ENCODE measurements around the gene EHMT1.

EHMT1 gene

GRCh38 chr9:137793196-137793841, 174.5 kb downstream of the EHMT1 start:
- Histone ChIP-seq H3K27me3 (replicated peaks; ENCODE audit: insufficient read depth, low read length) (no peaks in the 10 kb centered on the region), H3K36me3 (replicated peaks; ENCODE audit: insufficient read depth, low read length) (0 out of 2 replicates have a peak, but pooled peaks cover 3% of the 10 kb centered on the region), H3K9ac (ENCODE audit: low read length) (no peak overlapping the region), H3K4me3 (ENCODE audit: low read length) (no peak overlapping the region), H4K20me1 (ENCODE audit: insufficient read depth, low read length) (no peaks in the 10 kb centered on the region), H3K9me3 (replicated peaks; ENCODE audit: insufficient read depth, low read length) (no peaks in the 10 kb centered on the region), H3F3A (ENCODE audit: insufficient read depth, low read length) (no peaks in the 10 kb centered on the region), H3K79me2 (ENCODE audit: low read length) (no peaks in the 10 kb centered on the region), H3K4me2 (ENCODE audit: low read depth, low read length) (no peak overlapping the region), H3K27ac (ENCODE audit: low read length) (no peak overlapping the region), H2AFZ (ENCODE audit: low read length) (no peak overlapping the region), H3K4me1 (ENCODE audit: low read length) (no peaks in the 10 kb centered on the region), H3K9me2 (replicated peaks; ENCODE audit: insufficient read depth, low read length) (no peaks in the 10 kb centered on the region)
- DNase-seq: no peak
- no peak for TF ChIP-seq EZH2 (optimal IDR thresholded peaks at IDR 0.05; ENCODE audit: low read depth, low read length)
- no peak for TF ChIP-seq EZH2phosphoT487 (IDR thresholded peaks at IDR 0.05; ENCODE audit: low read length)
- no peak for TF ChIP-seq CTCF (IDR thresholded peaks at IDR 0.05; ENCODE audit: low read length)

DNA sequence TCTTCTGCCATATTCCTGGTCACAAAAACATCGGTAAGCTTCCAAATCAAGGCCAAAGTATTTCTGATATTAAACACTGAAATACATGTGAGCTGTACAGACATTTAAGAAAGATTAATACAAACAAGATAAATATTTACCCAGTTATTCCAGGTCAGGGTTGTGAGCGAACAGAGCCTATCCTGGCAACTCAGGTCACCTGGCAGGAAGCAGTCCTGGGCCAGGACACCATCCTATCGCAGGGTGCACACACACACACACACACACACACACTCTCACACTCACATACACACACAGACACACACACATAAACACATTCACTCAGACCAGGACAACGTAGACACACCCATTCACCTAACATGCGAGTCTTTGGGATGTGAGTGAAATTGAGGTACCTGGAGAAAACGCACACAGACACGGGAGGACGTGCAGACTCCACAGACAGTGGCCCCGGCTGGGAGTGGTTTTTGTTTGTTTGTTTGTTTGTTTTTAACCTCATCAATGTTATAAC, 176.4 kb downstream of the EHMT1 start:
- Histone ChIP-seq H3K4me3 (ENCODE audit: low read length) (no peak overlapping the region), H3K9ac (ENCODE audit: low read length) (no peak overlapping the region), H3K36me3 (replicated peaks; ENCODE audit: insufficient read depth, low read length) (0 out of 2 replicates have a peak, but pooled peaks cover 3% of the 10 kb centered on the region), H3F3A (ENCODE audit: insufficient read depth, low read length) (no peaks in the 10 kb centered on the region), H3K9me2 (replicated peaks; ENCODE audit: insufficient read depth, low read length) (no peaks in the 10 kb centered on the region), H3K79me2 (ENCODE audit: low read length) (no peaks in the 10 kb centered on the region), H3K9me3 (replicated peaks; ENCODE audit: insufficient read depth, low read length) (no peaks in the 10 kb centered on the region), H3K4me2 (ENCODE audit: low read depth, low read length) (no peak overlapping the region), H2AFZ (ENCODE audit: low read length) (no peak overlapping the region), H3K27ac (ENCODE audit: low read length) (no peak overlapping the region), H4K20me1 (ENCODE audit: insufficient read depth, low read length) (no peaks in the 10 kb centered on the region), H3K4me1 (ENCODE audit: low read length) (no peaks in the 10 kb centered on the region), H3K27me3 (replicated peaks; ENCODE audit: insufficient read depth, low read length) (no peaks in the 10 kb centered on the region)
- TF ChIP-seq EZH2 (optimal IDR thresholded peaks at IDR 0.05; ENCODE audit: low read depth, low read length): no peak
- no peak for TF ChIP-seq EZH2phosphoT487 (IDR thresholded peaks at IDR 0.05; ENCODE audit: low read length)
- no peak for TF ChIP-seq CTCF (IDR thresholded peaks at IDR 0.05; ENCODE audit: low read length)
- no peak for DNase-seq

DNA sequence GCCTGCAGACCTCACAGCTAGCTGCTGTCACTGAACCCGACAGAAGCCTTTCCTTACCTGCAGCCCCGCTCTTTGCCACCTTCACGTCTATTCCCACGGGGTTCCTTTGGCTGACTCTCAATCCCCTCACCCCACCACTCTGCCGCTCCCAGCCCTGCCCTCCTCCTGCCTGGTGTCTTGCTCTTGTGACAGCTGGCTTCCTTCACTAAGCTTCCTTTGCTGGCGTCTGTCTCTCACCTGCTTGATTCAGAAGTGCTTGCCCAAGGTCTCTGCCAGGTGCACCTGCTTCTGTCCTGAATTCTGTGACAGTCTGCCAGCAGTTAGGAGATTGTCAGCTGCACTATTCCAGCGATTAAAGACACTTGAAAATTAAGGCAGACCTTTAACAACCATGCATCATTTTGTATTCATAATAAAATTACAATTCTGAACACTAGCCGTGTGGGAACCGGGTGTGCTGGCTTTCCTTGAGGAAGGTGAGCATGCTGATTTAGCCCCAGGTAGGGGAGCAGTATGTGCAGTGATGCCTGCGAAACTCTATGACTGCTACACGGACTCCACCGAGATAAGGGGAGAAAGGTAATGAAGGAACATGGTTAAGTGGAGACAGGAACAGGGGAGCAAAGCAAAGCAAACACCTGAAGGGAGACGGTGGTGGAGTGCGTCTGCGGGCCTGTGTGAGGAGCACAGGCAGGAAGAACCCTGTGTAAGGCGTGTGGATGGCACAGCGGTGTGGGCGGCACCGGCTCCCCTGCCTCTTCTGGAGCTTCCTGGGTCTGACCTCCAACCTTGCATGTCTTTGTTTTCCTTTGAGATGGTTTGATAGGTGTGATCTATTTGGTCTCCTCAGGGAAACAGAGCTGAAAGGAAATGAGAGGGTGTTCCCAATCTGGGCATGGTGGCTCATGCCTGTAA, 178.7 kb downstream of the EHMT1 start:
- H3F3A ChIP-seq (ENCODE audit: insufficient read depth, low read length): no peaks in the 10 kb centered on the region
- H3K79me2 ChIP-seq (ENCODE audit: low read length): no peaks in the 10 kb centered on the region
- H3K27ac ChIP-seq (ENCODE audit: low read length): no peak overlapping the region
- H3K4me1 ChIP-seq (ENCODE audit: low read length): no peaks in the 10 kb centered on the region
- H2AFZ ChIP-seq (ENCODE audit: low read length): no peak overlapping the region
- no peaks in the 10 kb centered on the region for H3K9me3 ChIP-seq (replicated peaks; ENCODE audit: insufficient read depth, low read length)
- no peaks in the 10 kb centered on the region for H3K9me2 ChIP-seq (replicated peaks; ENCODE audit: insufficient read depth, low read length)
- TF ChIP-seq CTCF (IDR thresholded peaks at IDR 0.05; ENCODE audit: low read length) (no peak), EZH2 (optimal IDR thresholded peaks at IDR 0.05; ENCODE audit: low read depth, low read length) (no peak), EZH2phosphoT487 (IDR thresholded peaks at IDR 0.05; ENCODE audit: low read length) (no peak)
- H3K4me2 ChIP-seq (ENCODE audit: low read depth, low read length): no peak overlapping the region
- DNase-seq: no peak
- no peaks in the 10 kb centered on the region for H3K36me3 ChIP-seq (replicated peaks; ENCODE audit: insufficient read depth, low read length)
- no peak overlapping the region for H3K9ac ChIP-seq (ENCODE audit: low read length)
- H3K4me3 ChIP-seq (ENCODE audit: low read length): no peak overlapping the region
- no peaks in the 10 kb centered on the region for H3K27me3 ChIP-seq (replicated peaks; ENCODE audit: insufficient read depth, low read length)
- H4K20me1 ChIP-seq (ENCODE audit: insufficient read depth, low read length): no peaks in the 10 kb centered on the region

Data from MM.1S (cell line).